Measurements from ENCODE around the gene GARNL3. TPM values are rescaled to one million over a fixed set of nuclear protein-coding genes. Genes with fewer than 3 reads are reported as not detected.

GARNL3 gene
- total and polyA plus RNA-seq, 2 of the 13 experiments (the other 11 are each of a cell fraction or from before 2014, with no cell fraction given), result 3.9 to 11.0 TPM

DNA sequence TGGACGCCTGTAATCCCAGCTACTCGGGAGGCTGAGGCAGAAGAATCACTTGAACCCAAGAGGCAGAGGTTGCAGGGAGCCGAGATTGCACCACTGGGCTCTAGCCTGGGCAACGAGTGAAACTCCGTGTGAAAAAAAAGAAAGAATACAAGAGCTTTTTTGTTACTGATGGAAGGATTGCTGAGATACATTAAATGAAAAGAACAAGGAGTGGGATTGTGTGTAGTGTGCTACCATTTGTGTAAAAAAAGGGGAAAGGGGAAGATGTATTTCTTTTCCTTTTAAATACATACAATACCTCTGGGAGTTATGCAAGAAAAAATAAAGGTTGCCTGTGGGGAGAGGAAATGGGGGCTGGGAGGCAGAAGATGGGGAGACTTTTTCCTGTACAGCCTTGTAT is 14.7 kb upstream of the GARNL3 start:
- H4K20me1 ChIP-seq (ENCODE audit: insufficient read depth, low read length), result no peaks in the 10 kb centered on the region
- POLR2A ChIA-PET, result no interaction called here
- no peak overlapping the region for H3K4me2 ChIP-seq (ENCODE audit: low read depth, low read length)
- 91% methylated on average over 5 of the region's 5 CpGs for WGBS (ENCODE audit: low lambda C conversion rate)
- no peak for DNase-seq (ENCODE audit: low spot score)
- no peak overlapping the region for H2AFZ ChIP-seq (ENCODE audit: low read length)
- CTCF ChIA-PET (ENCODE audit: low intra/inter-chr PET ratio, low total read pairs), result no interaction called here
- no peak overlapping the region for H3K9ac ChIP-seq (ENCODE audit: insufficient read depth, low read depth, low read length)
- H3K4me1 ChIP-seq (ENCODE audit: insufficient read depth, low read length), result peaks cover 10% of the 10 kb centered on the region; the same call in 1 of the 2 replicates
- BruUV-seq (replicated peaks), result no TSS peak
- in situ Hi-C loops (cut with HindIII; ENCODE audit: extremely low pct_ligation_motif_present, low pct_unique_long_range_greater_than_20kb), result no loop called here
- no peaks in the 10 kb centered on the region for H3K79me2 ChIP-seq (ENCODE audit: insufficient read depth, low read length)
- H3K27me3 ChIP-seq (ENCODE audit: control insufficient read depth in 1 of 2, insufficient read depth in 2 of 2, low read length in 2 of 2), result no peaks in the 10 kb centered on the region
- TF ChIP-seq ZNF414 (CRISPR knock-in tag; IDR thresholded peaks at IDR 0.05) (no peak), ATF1 (CRISPR knock-in tag; IDR thresholded peaks at IDR 0.05) (no peak), ZNF709 (CRISPR knock-in tag; IDR thresholded peaks at IDR 0.05) (no peak), ZNF788 (CRISPR knock-in tag; IDR thresholded peaks at IDR 0.05; ENCODE audit: borderline replicate concordance) (no peak), FOXJ3 (CRISPR knock-in tag; IDR thresholded peaks at IDR 0.05; ENCODE audit: borderline replicate concordance) (no peak), DMAP1 (CRISPR knock-in tag; IDR thresholded peaks at IDR 0.05) (no peak), ZNF282 (IDR thresholded peaks at IDR 0.05; ENCODE audit: partially characterized antibody) (no peak), ZNF343 (CRISPR knock-in tag; IDR thresholded peaks at IDR 0.05) (no peak), SKI (IDR thresholded peaks at IDR 0.05; ENCODE audit: partially characterized antibody) (no peak), REL (CRISPR knock-in tag; conservative IDR thresholded peaks at IDR 0.05) (no peak)
- TF ChIP-seq, protein P1, sequence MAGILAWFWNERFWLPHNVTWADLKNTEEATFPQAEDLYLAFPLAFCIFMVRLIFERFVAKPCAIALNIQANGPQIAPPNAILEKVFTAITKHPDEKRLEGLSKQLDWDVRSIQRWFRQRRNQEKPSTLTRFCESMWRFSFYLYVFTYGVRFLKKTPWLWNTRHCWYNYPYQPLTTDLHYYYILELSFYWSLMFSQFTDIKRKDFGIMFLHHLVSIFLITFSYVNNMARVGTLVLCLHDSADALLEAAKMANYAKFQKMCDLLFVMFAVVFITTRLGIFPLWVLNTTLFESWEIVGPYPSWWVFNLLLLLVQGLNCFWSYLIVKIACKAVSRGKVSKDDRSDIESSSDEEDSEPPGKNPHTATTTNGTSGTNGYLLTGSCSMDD (CRISPR knock-in tag; IDR thresholded peaks at IDR 0.05), result no peak
- TF ChIP-seq, protein P2, sequence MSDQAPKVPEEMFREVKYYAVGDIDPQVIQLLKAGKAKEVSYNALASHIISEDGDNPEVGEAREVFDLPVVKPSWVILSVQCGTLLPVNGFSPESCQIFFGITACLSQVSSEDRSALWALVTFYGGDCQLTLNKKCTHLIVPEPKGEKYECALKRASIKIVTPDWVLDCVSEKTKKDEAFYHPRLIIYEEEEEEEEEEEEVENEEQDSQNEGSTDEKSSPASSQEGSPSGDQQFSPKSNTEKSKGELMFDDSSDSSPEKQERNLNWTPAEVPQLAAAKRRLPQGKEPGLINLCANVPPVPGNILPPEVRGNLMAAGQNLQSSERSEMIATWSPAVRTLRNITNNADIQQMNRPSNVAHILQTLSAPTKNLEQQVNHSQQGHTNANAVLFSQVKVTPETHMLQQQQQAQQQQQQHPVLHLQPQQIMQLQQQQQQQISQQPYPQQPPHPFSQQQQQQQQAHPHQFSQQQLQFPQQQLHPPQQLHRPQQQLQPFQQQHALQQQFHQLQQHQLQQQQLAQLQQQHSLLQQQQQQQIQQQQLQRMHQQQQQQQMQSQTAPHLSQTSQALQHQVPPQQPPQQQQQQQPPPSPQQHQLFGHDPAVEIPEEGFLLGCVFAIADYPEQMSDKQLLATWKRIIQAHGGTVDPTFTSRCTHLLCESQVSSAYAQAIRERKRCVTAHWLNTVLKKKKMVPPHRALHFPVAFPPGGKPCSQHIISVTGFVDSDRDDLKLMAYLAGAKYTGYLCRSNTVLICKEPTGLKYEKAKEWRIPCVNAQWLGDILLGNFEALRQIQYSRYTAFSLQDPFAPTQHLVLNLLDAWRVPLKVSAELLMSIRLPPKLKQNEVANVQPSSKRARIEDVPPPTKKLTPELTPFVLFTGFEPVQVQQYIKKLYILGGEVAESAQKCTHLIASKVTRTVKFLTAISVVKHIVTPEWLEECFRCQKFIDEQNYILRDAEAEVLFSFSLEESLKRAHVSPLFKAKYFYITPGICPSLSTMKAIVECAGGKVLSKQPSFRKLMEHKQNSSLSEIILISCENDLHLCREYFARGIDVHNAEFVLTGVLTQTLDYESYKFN (CRISPR knock-in tag; conservative IDR thresholded peaks at IDR 0.05), result no peak
- intact Hi-C loops (cut with micrococcal nuclease; ENCODE audit: unreplicated experiment), result no loop called here
- no peak overlapping the region for H3K4me3 ChIP-seq (replicated peaks in 1 of 3; ENCODE audit: insufficient read depth in 1 of 3, low read depth in 2 of 3, low read length in 3 of 3)
- peaks cover 0 to 4% of the 10 kb centered on the region in 2 experiments; a peak in 1 of 5 replicates for H3K36me3 ChIP-seq (replicated peaks in 1 of 2; ENCODE audit: control insufficient read depth in 1 of 2, insufficient read depth in 2 of 2, low read length in 2 of 2)
- FAIRE-seq, result no peak
- no peak overlapping the region for H3K27ac ChIP-seq (ENCODE audit: extremely low read length, insufficient read depth, low read length)
- ATAC-seq, result no peak
- H3K9me3 ChIP-seq (ENCODE audit: low read length), result no peaks in the 10 kb centered on the region
